Natural killer cell (primary cell): ENCODE results near the gene TMEM87B. TPM values are rescaled to one million over a fixed set of nuclear protein-coding genes. Genes with fewer than 3 reads are reported as not detected.

Source experiments
- ATAC-seq, 3 donors: fragments of 150-1000 bp in 2 of 3; fragments of 200-7000 bp in 1 of 3; cut with Tn5 transposase; 1 replicate in 1 of 3; 2 replicates in 2 of 3; pipeline ENCODE4 v1.10.0; 2021; ENCODE audit warnings: mild to moderate bottlenecking in 2 of 3, moderate library complexity in 2 of 3
- DNase-seq, 2 donors: peaks; one replicate each; pipeline versions ENCODE4 v3.0.0 to v3.0.0-alpha.2; 2013 to 2021; ENCODE audit warnings: mixed read lengths in 1 of 2
- H3K27ac ChIP-seq: one replicate; pipeline ENCODE4 v1.5.1; 2013; ENCODE audit warnings: mild to moderate bottlenecking, low read length
- H3K27me3 ChIP-seq: one replicate; pipeline ENCODE4 v1.6.1; 2013; ENCODE audit warnings: low read length; ENCODE audit not compliant: control insufficient read depth, insufficient read depth
- H3K36me3 ChIP-seq: one replicate; pipeline ENCODE4 v1.6.1; 2013; ENCODE audit warnings: low read length; ENCODE audit not compliant: control insufficient read depth, insufficient read depth
- H3K4me1 ChIP-seq: one replicate; pipeline ENCODE4 v1.6.1; 2013; ENCODE audit warnings: low read length; ENCODE audit not compliant: control insufficient read depth, insufficient read depth
- H3K4me3 ChIP-seq: one replicate; pipeline ENCODE4 v1.5.1; 2013; ENCODE audit warnings: low read length
- H3K9me3 ChIP-seq: one replicate; pipeline ENCODE4 v1.6.1; 2013; ENCODE audit warnings: low read length; ENCODE audit not compliant: control insufficient read depth, insufficient read depth
- H3K27ac Mint-ChIP-seq, 2 donors: one replicate each; pipeline ENCODE4 v1.8.0; 2022; ENCODE audit warnings: mild to moderate bottlenecking in 2 of 2, mixed read lengths in 2 of 2, moderate library complexity in 1 of 2
- H3K27me3 Mint-ChIP-seq, 2 donors: one replicate each; pipeline ENCODE4 v1.8.0; 2022; ENCODE audit warnings: low read depth in 2 of 2, mixed read lengths in 2 of 2
- H3K36me3 Mint-ChIP-seq: one replicate; pipeline ENCODE4 v1.8.0; 2022; ENCODE audit warnings: mixed read lengths
- H3K4me1 Mint-ChIP-seq, 2 donors: one replicate each; pipeline ENCODE4 v1.8.0; 2022; ENCODE audit warnings: mixed read lengths in 2 of 2
- H3K4me3 Mint-ChIP-seq: one replicate; pipeline ENCODE4 v1.8.0; 2022; ENCODE audit warnings: mild to moderate bottlenecking, moderate library complexity, mixed read lengths
- H3K9me3 Mint-ChIP-seq, 2 donors: one replicate each; pipeline ENCODE4 v1.8.0; 2022; ENCODE audit warnings: mixed read lengths in 2 of 2
- CTCF ChIP-seq: fragments of 200-600 bp; IDR thresholded peaks from one replicate; pipeline ENCODE4 v1.8.0; 2022; ENCODE audit warnings: antibody characterized with exemption
- WGBS: methylation state at CpG from one replicate; pipeline ENCODE4 v1.1.7; 2013; ENCODE audit warnings: missing lambda C conversion rate; ENCODE audit not compliant: insufficient coverage; 5-methylcytosine and 5-hydroxymethylcytosine counted together
- intact Hi-C: fragments of 100-400 bp; cut with micrococcal nuclease; formaldehyde crosslinking; loops from one replicate; pipeline ENCODE4 v1.14.2; 2022
- total RNA-seq, 4 donors: library from RNA; stranded (reverse); fragments of 120-200 nt in 1 of 4; gene quantifications; one replicate each; pipeline versions ENCODE4 v1.2.3 to v1.2.4, GENCODE V29; 2013 to 2022

Gene TMEM87B
- total RNA-seq, 3 donors from 2014 or later (not counting 1 experiment from before 2014, with no cell fraction given) = 9.6 to 15.7 (median 13.6) TPM

- Mint-ChIP-seq H3K27me3 (peaks cover 0 to 2% of the 10 kb centered on the region in 2 donors), H3K36me3 (no peaks in the 10 kb centered on the region), H3K9me3 (no peaks in the 10 kb centered on the region), H3K4me3 (peak overlapping the region; percentile 71), H3K27ac (peak overlapping the region in 1 of 2 donors; percentile 70), H3K4me1 (peaks cover 17 to 29% of the 10 kb centered on the region in 2 donors)
- no peaks in the 10 kb centered on the region for H3K9me3 ChIP-seq
- WGBS = 56% methylated on average over 17 of the region's 21 CpGs
- TF ChIP-seq CTCF = no peak
- intact Hi-C loops = no loop called here
- no peak overlapping the region for H3K27ac ChIP-seq
- H3K27me3 ChIP-seq = no peaks in the 10 kb centered on the region
- H3K4me3 ChIP-seq = no peak overlapping the region
- peaks cover 32% of the 10 kb centered on the region for H3K4me1 ChIP-seq
- DNase-seq = peak in 1 of 2 donors; percentile 43
- H3K36me3 ChIP-seq = no peaks in the 10 kb centered on the region
- peak in 2 of 3 donors; percentile 41 to 58 for ATAC-seq
Measured at GRCh38 chr2:112156152-112156986, 101.3 kb downstream of the TMEM87B start.

- H3K27ac Mint-ChIP-seq = no peak overlapping the region
Measured at GRCh38 chr2:112157472-112157871, 102.4 kb downstream of the TMEM87B start.

GRCh38 chr2:112159454-112159921, 104.4 kb downstream of the TMEM87B start:
- DNase-seq = no peak
- 88% methylated on average over 29 of the region's 31 CpGs for WGBS

More at GRCh38 chr2:112157472-112157871, 102.4 kb downstream of the TMEM87B start:
- Mint-ChIP-seq H3K4me1 (peaks cover 17 to 29% of the 10 kb centered on the region in 2 donors), H3K27me3 (peaks cover 0 to 2% of the 10 kb centered on the region in 2 donors), H3K9me3 (no peaks in the 10 kb centered on the region), H3K36me3 (no peaks in the 10 kb centered on the region), H3K4me3 (no peak overlapping the region)
- WGBS = 75% methylated on average over 2 of the region's 3 CpGs
- TF ChIP-seq CTCF = no peak
- DNase-seq (no peak), ATAC-seq (no peak)
- Histone ChIP-seq H3K27ac (no peak overlapping the region), H3K36me3 (no peaks in the 10 kb centered on the region), H3K4me3 (no peak overlapping the region), H3K9me3 (no peaks in the 10 kb centered on the region), H3K4me1 (peaks cover 32% of the 10 kb centered on the region), H3K27me3 (no peaks in the 10 kb centered on the region)
- intact Hi-C loops = no loop called here

More at GRCh38 chr2:112159454-112159921, 104.4 kb downstream of the TMEM87B start:
- intact Hi-C loops = no loop called here
- Mint-ChIP-seq H3K4me3 (no peak overlapping the region), H3K4me1 (peaks cover 17 to 35% of the 10 kb centered on the region in 2 donors), H3K36me3 (no peaks in the 10 kb centered on the region), H3K27me3 (peaks cover 0 to 7% of the 10 kb centered on the region in 2 donors), H3K27ac (no peak overlapping the region), H3K9me3 (no peaks in the 10 kb centered on the region)
- H3K27me3 ChIP-seq = no peaks in the 10 kb centered on the region
- no peak for ATAC-seq
- peaks cover 30% of the 10 kb centered on the region for H3K4me1 ChIP-seq
- H3K4me3 ChIP-seq = no peak overlapping the region
- no peaks in the 10 kb centered on the region for H3K36me3 ChIP-seq
- H3K9me3 ChIP-seq = no peaks in the 10 kb centered on the region
- no peak for TF ChIP-seq CTCF
- no peak overlapping the region for H3K27ac ChIP-seq
